GM18867 (cell line): ENCODE data around the gene SLC25A3.
"Not testable (repeated sequence)": the region's sequence is repeated elsewhere in the genome, so short reads cannot be mapped to it uniquely, and the experiment has no call there.

Experiments
- ATAC-seq: cut with Tn5 transposase; IDR thresholded peaks from one replicate; pipeline ENCODE4 v1.9.1; 2021; ENCODE audit warnings: mild to moderate bottlenecking, moderate library complexity; ENCODE audit not compliant: unreplicated experiment

SLC25A3 gene

GRCh38 chr12:98594050-98594835, 757 bp downstream of the SLC25A3 start:
- ATAC-seq, result peak; percentile 2

- no peak for ATAC-seq
Observed at GRCh38 chr12:98595243-98595988, 1.9 kb downstream of the SLC25A3 start.

- ATAC-seq, result not testable (repeated sequence)
Observed at GRCh38 chr12:98597313-98597712, 3.8 kb downstream of the SLC25A3 start.

- no peak for ATAC-seq
Observed at GRCh38 chr12:98601924-98602323, 8.4 kb downstream of the SLC25A3 start.

GRCh38 chr12:98606359-98606988, 13.0 kb downstream of the SLC25A3 start:
- ATAC-seq, result no peak

GRCh38 chr12:98610596-98610995, 17.1 kb downstream of the SLC25A3 start:
- ATAC-seq, result no peak

- peak; percentile 88 for ATAC-seq
Observed at GRCh38 chr12:98612696-98613334, 19.3 kb downstream of the SLC25A3 start.

- ATAC-seq, result no peak
Observed at GRCh38 chr12:98618952-98619351, 25.5 kb downstream of the SLC25A3 start.

- ATAC-seq, result peak; percentile 89
Observed at GRCh38 chr12:98635657-98636323, 42.3 kb downstream of the SLC25A3 start.

- no peak for ATAC-seq
Observed at GRCh38 chr12:98637068-98637467, 43.6 kb downstream of the SLC25A3 start.

GRCh38 chr12:98638009-98638408, 44.5 kb downstream of the SLC25A3 start:
- no peak for ATAC-seq

GRCh38 chr12:98639491-98639890, 46.0 kb downstream of the SLC25A3 start:
- ATAC-seq, result no peak

GRCh38 chr12:98642801-98643200, 49.3 kb downstream of the SLC25A3 start:
- not testable (repeated sequence) for ATAC-seq

GRCh38 chr12:98644433-98644711, 50.9 kb downstream of the SLC25A3 start:
- peak; percentile 18 for ATAC-seq

GRCh38 chr12:98644712-98645571, 51.5 kb downstream of the SLC25A3 start, which contains the start of the genes APAF1 and IKBIP:
APAF1 (plus strand) TSS chr12:98645290; CDS start chr12:98648360, 3,070 bp downstream.
IKBIP (minus strand) TSS chr12:98644788; CDS start chr12:98644701, 87 bp downstream.
- peak; percentile 88 for ATAC-seq

- ATAC-seq, result peak; percentile 0
Observed at GRCh38 chr12:98645572-98646067, 52.1 kb downstream of the SLC25A3 start.

- no peak for ATAC-seq
Observed at GRCh38 chr12:98646294-98647090, 53.0 kb downstream of the SLC25A3 start.

GRCh38 chr12:98651328-98651727, 57.8 kb downstream of the SLC25A3 start:
- ATAC-seq, result no peak
